Measurements from ENCODE around the gene NOP14.
"Not testable (repeated sequence)": the region's sequence is repeated elsewhere in the genome, so short reads cannot be mapped to it uniquely, and the experiment has no call there.

Gene NOP14

GRCh38 chr4:2931512-2932301 is 31.5 kb downstream of the NOP14 start:
- peak; percentile 64 for DNase-seq (ENCODE audit: low spot score)

GRCh38 chr4:2930758-2931511 is 32.3 kb downstream of the NOP14 start:
- DNase-seq (ENCODE audit: low spot score), result no peak

GRCh38 chr4:2930135-2930757 is 33.0 kb downstream of the NOP14 start:
- DNase-seq (ENCODE audit: low spot score), result no peak

- DNase-seq (ENCODE audit: low spot score), result no peak
Measured at GRCh38 chr4:2929469-2929868, 33.7 kb downstream of the NOP14 start.

- DNase-seq (ENCODE audit: low spot score), result no peak
Measured at GRCh38 chr4:2928242-2929176, 34.7 kb downstream of the NOP14 start.

GRCh38 chr4:2927696-2928075 is 35.5 kb downstream of the NOP14 start:
- no peak for DNase-seq (ENCODE audit: low spot score)

- DNase-seq (ENCODE audit: low spot score), result no peak
Measured at GRCh38 chr4:2927016-2927695, 36.0 kb downstream of the NOP14 start.

- DNase-seq (ENCODE audit: low spot score), result no peak
Measured at GRCh38 chr4:2925931-2926860, 37.0 kb downstream of the NOP14 start.

GRCh38 chr4:2925496-2925895 is 37.7 kb downstream of the NOP14 start:
- DNase-seq (ENCODE audit: low spot score), result no peak

- DNase-seq (ENCODE audit: low spot score), result no peak
Measured at GRCh38 chr4:2924765-2925301, 38.4 kb downstream of the NOP14 start.

- no peak for DNase-seq (ENCODE audit: low spot score)
Measured at GRCh38 chr4:2924286-2924685, 38.9 kb downstream of the NOP14 start.

- no peak for DNase-seq (ENCODE audit: low spot score)
Measured at GRCh38 chr4:2923668-2924173, 39.5 kb downstream of the NOP14 start.

GRCh38 chr4:2923141-2923551 is 40.1 kb downstream of the NOP14 start:
- DNase-seq (ENCODE audit: low spot score), result no peak

GRCh38 chr4:2922453-2923101 is 40.6 kb downstream of the NOP14 start:
- DNase-seq (ENCODE audit: low spot score), result not testable (repeated sequence)

- not testable (repeated sequence) for DNase-seq (ENCODE audit: low spot score)
Measured at GRCh38 chr4:2918714-2919113, 44.5 kb downstream of the NOP14 start.

- not testable (repeated sequence) for DNase-seq (ENCODE audit: low spot score)
Measured at GRCh38 chr4:2918300-2918699, 44.9 kb downstream of the NOP14 start.

- not testable (repeated sequence) for DNase-seq (ENCODE audit: low spot score)
Measured at GRCh38 chr4:2916696-2917095, 46.5 kb downstream of the NOP14 start.

GRCh38 chr4:2915789-2916188 is 47.4 kb downstream of the NOP14 start:
- DNase-seq (ENCODE audit: low spot score), result no peak
